RWPE2 (cell line): ENCODE data around the gene C4orf51.

Source experiments
- ATAC-seq: fragments of 200-7000 bp; cut with Tn5 transposase; 3 replicates; pipeline ENCODE4 v1.9.1; 2021; ENCODE audit warnings: low read depth
- DNase-seq: peaks from one replicate; pipeline ENCODE4 v3.0.0-alpha.2; 2020; ENCODE audit warnings: low spot score
- H3K27ac ChIP-seq: fragments of 450-650 bp; 2 replicates; pipeline ENCODE4 v1.5.1; 2017; ENCODE audit warnings: mild to moderate bottlenecking; ENCODE audit not compliant: poor library complexity, severe bottlenecking
- H3K27me3 ChIP-seq: fragments of 250-450 bp; sonication (Bioruptor Pico); 2 replicates; pipeline ENCODE4 v1.5.1; 2021; ENCODE audit warnings: mild to moderate bottlenecking, moderate library complexity; ENCODE audit not compliant: insufficient read depth, poor library complexity, severe bottlenecking
- H3K36me3 ChIP-seq: fragments of 250-450 bp; sonication (Bioruptor Pico); 2 replicates; pipeline ENCODE4 v1.5.1; 2020; ENCODE audit warnings: low read depth, mild to moderate bottlenecking, moderate library complexity
- H3K4me1 ChIP-seq: fragments of 250-450 bp; sonication (Bioruptor Pico); 2 replicates; pipeline ENCODE4 v1.5.1; 2021; ENCODE audit warnings: mild to moderate bottlenecking, moderate library complexity; ENCODE audit not compliant: insufficient read depth, poor library complexity, severe bottlenecking
- H3K4me3 ChIP-seq: fragments of 250-450 bp; sonication (Bioruptor Pico); 2 replicates; pipeline ENCODE4 v1.5.1; 2021; ENCODE audit warnings: mild to moderate bottlenecking, moderate library complexity; ENCODE audit not compliant: severe bottlenecking
- H3K9me3 ChIP-seq: fragments of 250-450 bp; sonication (Bioruptor Pico); 2 replicates; pipeline ENCODE4 v1.5.1; 2021; ENCODE audit warnings: mild to moderate bottlenecking, moderate library complexity; ENCODE audit not compliant: severe bottlenecking
- CTCF ChIP-seq: fragments of 450-650 bp; IDR thresholded peaks from one replicate; pipeline ENCODE4 v1.5.1; 2017; ENCODE audit warnings: mild to moderate bottlenecking, moderate library complexity; ENCODE audit not compliant: poor library complexity, severe bottlenecking

C4orf51 gene

GRCh38 chr4:145779319-145779801 lies 99.4 kb downstream of the C4orf51 start:
- TF ChIP-seq CTCF, result no peak
- ATAC-seq (no peak), DNase-seq (no peak)
- no peaks in the 10 kb centered on the region for H3K27me3 ChIP-seq
- no peak overlapping the region for H3K4me3 ChIP-seq
- H3K4me1 ChIP-seq, result no peaks in the 10 kb centered on the region
- no peak overlapping the region for H3K27ac ChIP-seq
- H3K9me3 ChIP-seq, result no peaks in the 10 kb centered on the region
- peaks cover 6% of the 10 kb centered on the region for H3K36me3 ChIP-seq

GRCh38 chr4:145781351-145781750 lies 101.4 kb downstream of the C4orf51 start:
- Histone ChIP-seq H3K36me3 (peaks cover 6% of the 10 kb centered on the region; the same call in 1 of the 2 replicates), H3K27ac (no peak overlapping the region), H3K4me1 (no peaks in the 10 kb centered on the region), H3K4me3 (no peak overlapping the region), H3K9me3 (no peaks in the 10 kb centered on the region), H3K27me3 (no peaks in the 10 kb centered on the region)
- ATAC-seq, result no peak
- no peak for TF ChIP-seq CTCF
- DNase-seq, result no peak
